ENCODE data around the gene PITPNM1. TPM values are rescaled to one million over a fixed set of nuclear protein-coding genes. Genes with fewer than 3 reads are reported as not detected.

PITPNM1 gene
- total RNA-seq, 2 experiments from 2014 or later, result 116 to 120 TPM

GRCh38 chr11:67505605-67506396, 638 bp upstream of the PITPNM1 start:
- H3K4me1 Mint-ChIP-seq, result peaks cover 53% of the 10 kb centered on the region
- peaks cover under 1% of the 10 kb centered on the region for H3K27me3 Mint-ChIP-seq
- POLR2A ChIA-PET, result interaction anchor here (0.9 to 2.9 kb wide), 9 partner anchors 18 to 104 kb away, joined by 3 to 39 read pairs (median 4); partner anchors contain the start of genes AIP, PPP1CA, PTPRCAP and TBC1D10C

GRCh38 chr11:67504005-67504949, 886 bp downstream of the PITPNM1 start:
- ChIA-PET CTCF (interaction anchor here (1.2 to 2.8 kb wide), 3 partner anchors 19 to 158 kb away, joined by 3 to 15 read pairs (median 5); partner anchors contain the start of gene PPP1CA), POLR2A (interaction anchor here (1.1 to 2.9 kb wide), 8 partner anchors 16 to 100 kb away, joined by 3 to 39 read pairs (median 4); partner anchors contain the start of genes PTPRCAP, TBC1D10C and TMEM134)
- no peaks in the 10 kb centered on the region for H3K9me3 Mint-ChIP-seq
- peaks cover 54% of the 10 kb centered on the region for H3K4me1 Mint-ChIP-seq
- no peaks in the 10 kb centered on the region for H3K27me3 Mint-ChIP-seq
- peak overlapping the region; percentile 84 for H3K27ac Mint-ChIP-seq
- DNase-seq, result peak; percentile 49
- H3K36me3 Mint-ChIP-seq (ENCODE audit: low read depth), result peaks cover 47% of the 10 kb centered on the region
- peak overlapping the region; percentile 93 for H3K4me3 Mint-ChIP-seq

More at GRCh38 chr11:67505605-67506396, 638 bp upstream of the PITPNM1 start:
- H3K9me3 Mint-ChIP-seq, result no peaks in the 10 kb centered on the region
- peaks cover 37% of the 10 kb centered on the region for H3K36me3 Mint-ChIP-seq (ENCODE audit: low read depth)
- H3K27ac Mint-ChIP-seq, result peak overlapping the region; percentile 90
- H3K4me3 Mint-ChIP-seq, result peak overlapping the region; percentile 93
- CTCF ChIA-PET, result interaction anchor here (0.7 to 2.8 kb wide), 10 partner anchors 16 to 160 kb away, joined by 3 to 15 read pairs (median 4); partner anchors contain the start of genes AIP and PPP1CA
- DNase-seq, result peak; percentile 92

DNA sequence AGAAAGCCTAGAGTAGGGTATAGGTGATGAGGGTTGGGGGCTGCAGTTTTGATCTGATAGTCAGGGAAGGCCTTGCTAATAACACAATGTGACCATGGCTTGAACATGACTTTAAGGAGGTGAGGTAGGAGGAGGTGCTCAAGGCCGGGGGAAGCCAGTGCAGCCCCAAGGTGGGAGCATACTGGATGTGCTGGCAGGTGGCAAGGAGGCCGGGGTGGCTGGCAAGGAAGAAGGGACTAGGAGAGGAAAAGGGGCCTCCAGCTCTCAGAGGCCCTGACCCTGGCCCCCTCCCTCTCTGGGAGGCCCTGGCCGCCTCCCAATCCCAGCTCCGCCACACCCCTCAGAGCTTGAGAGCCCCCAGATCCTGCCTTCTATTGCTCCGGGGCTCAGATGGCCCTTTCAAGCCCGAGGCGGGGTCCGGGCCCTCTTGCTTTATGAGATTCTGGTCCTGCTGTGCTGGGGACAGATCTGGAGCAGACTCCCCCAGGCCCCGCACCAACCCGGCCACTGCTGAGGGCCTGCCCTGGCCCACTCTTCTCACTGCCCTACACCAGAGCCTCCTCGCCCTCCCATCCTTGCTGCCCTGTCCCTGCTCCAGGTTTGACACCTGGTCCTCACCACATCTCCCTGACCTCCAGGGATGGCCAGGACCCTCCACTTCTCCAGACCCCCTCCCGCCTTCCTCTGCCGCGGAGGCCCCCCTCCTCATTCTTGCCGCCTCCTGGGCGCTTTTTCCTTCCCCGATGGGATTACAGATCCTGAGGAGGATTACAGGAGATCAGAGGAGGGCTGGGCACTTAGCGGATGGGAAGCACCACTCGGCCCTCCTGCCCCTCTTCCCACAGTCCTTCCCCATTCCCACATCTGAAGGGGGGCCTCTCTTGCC, 1.8 kb downstream of the PITPNM1 start:
- DNase-seq, result no peak
- Mint-ChIP-seq H3K4me3 (peak overlapping the region; percentile 70), H3K36me3 (ENCODE audit: low read depth) (peaks cover 49% of the 10 kb centered on the region), H3K4me1 (peaks cover 46% of the 10 kb centered on the region), H3K27ac (peak overlapping the region; percentile 54), H3K27me3 (no peaks in the 10 kb centered on the region), H3K9me3 (no peaks in the 10 kb centered on the region)
- ChIA-PET POLR2A (interaction anchor here (0.6 to 2.9 kb wide), 6 partner anchors 11 to 99 kb away, joined by 3 to 12 read pairs (median 4); partner anchors contain the start of genes PTPRCAP and TBC1D10C), CTCF (no interaction called here)

GRCh38 chr11:67502328-67502979, 2.7 kb downstream of the PITPNM1 start:
- Mint-ChIP-seq H3K4me1 (peaks cover 44% of the 10 kb centered on the region), H3K4me3 (peak overlapping the region; percentile 70), H3K27me3 (no peaks in the 10 kb centered on the region), H3K9me3 (no peaks in the 10 kb centered on the region), H3K27ac (no peak overlapping the region), H3K36me3 (ENCODE audit: low read depth) (peaks cover 57% of the 10 kb centered on the region)
- CTCF ChIA-PET, result no interaction called here
- DNase-seq, result no peak
- POLR2A ChIA-PET, result interaction anchor here (1.3 to 2.2 kb wide), 4 partner anchors 10 to 65 kb away, joined by 4 to 6 read pairs (median 4); partner anchors contain the start of gene PTPRCAP

GRCh38 chr11:67501854-67502253, 3.3 kb downstream of the PITPNM1 start:
- no peaks in the 10 kb centered on the region for H3K27me3 Mint-ChIP-seq
- POLR2A ChIA-PET, result interaction anchor here (1.4 to 2.2 kb wide), 3 partner anchors 10 to 64 kb away, joined by 4 to 6 read pairs (median 4); partner anchors contain the start of gene PTPRCAP

GRCh38 chr11:67500831-67501715, 4.1 kb downstream of the PITPNM1 start:
- no peak overlapping the region for H3K27ac Mint-ChIP-seq
- no peaks in the 10 kb centered on the region for H3K9me3 Mint-ChIP-seq
- peaks cover 30% of the 10 kb centered on the region for H3K4me1 Mint-ChIP-seq
- no peak overlapping the region for H3K4me3 Mint-ChIP-seq
- CTCF ChIA-PET, result no interaction called here
- POLR2A ChIA-PET, result interaction anchor here (1.4 to 2.2 kb wide), 2 partner anchors 17 to 63 kb away, joined by 4 to 6 read pairs; partner anchors contain the start of gene PTPRCAP
- DNase-seq, result no peak
- no peaks in the 10 kb centered on the region for H3K27me3 Mint-ChIP-seq
- peaks cover 52% of the 10 kb centered on the region for H3K36me3 Mint-ChIP-seq (ENCODE audit: low read depth)

More at GRCh38 chr11:67501854-67502253, 3.3 kb downstream of the PITPNM1 start:
- Mint-ChIP-seq H3K27ac (no peak overlapping the region), H3K4me3 (no peak overlapping the region), H3K9me3 (no peaks in the 10 kb centered on the region), H3K4me1 (peaks cover 38% of the 10 kb centered on the region), H3K36me3 (ENCODE audit: low read depth) (peaks cover 58% of the 10 kb centered on the region)
- no peak for DNase-seq
- CTCF ChIA-PET, result no interaction called here

GRCh38 chr11:67500484-67500821, 4.7 kb downstream of the PITPNM1 start:
- Mint-ChIP-seq H3K9me3 (no peaks in the 10 kb centered on the region), H3K4me3 (no peak overlapping the region), H3K27me3 (no peaks in the 10 kb centered on the region), H3K36me3 (ENCODE audit: low read depth) (peaks cover 58% of the 10 kb centered on the region), H3K4me1 (peaks cover 24% of the 10 kb centered on the region), H3K27ac (no peak overlapping the region)
- POLR2A ChIA-PET, result interaction anchor here (0.8 kb wide), 1 partner anchor 10 kb away, joined by 3 read pairs; no protein-coding TSS in a partner anchor
- CTCF ChIA-PET, result no interaction called here
- no peak for DNase-seq

GRCh38 chr11:67499808-67500483, 5.2 kb downstream of the PITPNM1 start:
- Mint-ChIP-seq H3K27ac (no peak overlapping the region), H3K27me3 (no peaks in the 10 kb centered on the region), H3K4me1 (peaks cover 23% of the 10 kb centered on the region), H3K9me3 (no peaks in the 10 kb centered on the region), H3K36me3 (ENCODE audit: low read depth) (peaks cover 58% of the 10 kb centered on the region), H3K4me3 (no peak overlapping the region)
- CTCF ChIA-PET, result no interaction called here
- POLR2A ChIA-PET, result interaction anchor here (0.8 kb wide), 1 partner anchor 10 kb away, joined by 3 read pairs; no protein-coding TSS in a partner anchor
- DNase-seq, result no peak

DNA sequence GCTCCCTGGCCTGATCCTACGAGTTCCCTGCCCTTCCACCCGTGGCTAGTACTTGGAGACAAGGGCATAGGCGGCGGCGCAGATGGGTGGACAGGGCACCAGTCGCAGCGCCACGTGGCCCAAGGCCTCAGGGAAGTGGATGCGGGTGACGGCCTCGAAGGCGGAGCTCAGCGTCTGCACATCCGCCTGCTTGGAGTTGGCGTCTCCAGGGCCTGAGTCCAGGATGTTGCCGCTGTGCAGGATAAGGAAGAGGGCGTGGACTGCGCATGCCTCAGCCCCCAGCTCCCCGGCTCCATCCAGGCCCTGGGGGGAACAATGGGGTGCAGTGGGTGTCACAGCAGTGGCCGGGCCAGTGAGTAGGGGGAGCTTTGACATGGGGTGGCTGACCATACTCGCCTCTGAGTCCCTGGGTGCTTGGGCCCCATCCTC, 6.6 kb downstream of the PITPNM1 start:
- ChIA-PET CTCF (no interaction called here), POLR2A (no interaction called here)
- H3K36me3 Mint-ChIP-seq (ENCODE audit: low read depth), result peaks cover 62% of the 10 kb centered on the region

GRCh38 chr11:67497656-67498291, 7.4 kb downstream of the PITPNM1 start:
- no peak overlapping the region for H3K27ac Mint-ChIP-seq
- H3K4me1 Mint-ChIP-seq, result peaks cover 14% of the 10 kb centered on the region
- POLR2A ChIA-PET, result no interaction called here

More for the DNA sequence above, 6.6 kb downstream of the PITPNM1 start:
- Mint-ChIP-seq H3K27ac (no peak overlapping the region), H3K27me3 (no peaks in the 10 kb centered on the region), H3K4me1 (peaks cover 21% of the 10 kb centered on the region), H3K4me3 (no peak overlapping the region), H3K9me3 (no peaks in the 10 kb centered on the region)
- no peak for DNase-seq

More at GRCh38 chr11:67497656-67498291, 7.4 kb downstream of the PITPNM1 start:
- CTCF ChIA-PET, result no interaction called here
- DNase-seq, result no peak
- Mint-ChIP-seq H3K27me3 (no peaks in the 10 kb centered on the region), H3K9me3 (no peaks in the 10 kb centered on the region), H3K36me3 (ENCODE audit: low read depth) (peaks cover 60% of the 10 kb centered on the region), H3K4me3 (no peak overlapping the region)

Measured in activated CD4-positive, alpha-beta memory T cell treated with anti-CD3 and anti-CD28 coated beads, Interleukin-2, amount 10 ng/mL, durations not matched to agents 7 days and 5 days (primary cell).